ENCODE results near the gene DIAPH2.

DNA sequence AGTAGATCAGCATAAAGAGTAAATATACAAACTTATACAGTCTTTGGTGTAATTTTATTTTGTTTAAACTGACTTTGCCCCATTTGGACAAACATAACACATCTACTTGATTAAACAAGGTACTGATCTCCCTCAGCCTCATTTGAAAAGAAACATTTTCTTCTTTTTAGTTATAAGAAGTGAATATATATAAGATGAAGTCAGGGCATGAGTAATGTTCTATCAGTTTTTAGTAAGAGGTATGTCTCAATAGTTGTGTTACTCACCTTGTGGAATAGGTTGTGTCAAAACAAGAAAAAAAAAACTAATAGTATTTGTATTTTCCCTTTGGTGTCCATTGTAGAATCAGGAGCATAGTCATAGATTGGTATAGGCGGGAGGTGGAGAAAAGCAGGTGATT, 526.4 kb downstream of the DIAPH2 start:
- TF ChIP-seq, protein P1, sequence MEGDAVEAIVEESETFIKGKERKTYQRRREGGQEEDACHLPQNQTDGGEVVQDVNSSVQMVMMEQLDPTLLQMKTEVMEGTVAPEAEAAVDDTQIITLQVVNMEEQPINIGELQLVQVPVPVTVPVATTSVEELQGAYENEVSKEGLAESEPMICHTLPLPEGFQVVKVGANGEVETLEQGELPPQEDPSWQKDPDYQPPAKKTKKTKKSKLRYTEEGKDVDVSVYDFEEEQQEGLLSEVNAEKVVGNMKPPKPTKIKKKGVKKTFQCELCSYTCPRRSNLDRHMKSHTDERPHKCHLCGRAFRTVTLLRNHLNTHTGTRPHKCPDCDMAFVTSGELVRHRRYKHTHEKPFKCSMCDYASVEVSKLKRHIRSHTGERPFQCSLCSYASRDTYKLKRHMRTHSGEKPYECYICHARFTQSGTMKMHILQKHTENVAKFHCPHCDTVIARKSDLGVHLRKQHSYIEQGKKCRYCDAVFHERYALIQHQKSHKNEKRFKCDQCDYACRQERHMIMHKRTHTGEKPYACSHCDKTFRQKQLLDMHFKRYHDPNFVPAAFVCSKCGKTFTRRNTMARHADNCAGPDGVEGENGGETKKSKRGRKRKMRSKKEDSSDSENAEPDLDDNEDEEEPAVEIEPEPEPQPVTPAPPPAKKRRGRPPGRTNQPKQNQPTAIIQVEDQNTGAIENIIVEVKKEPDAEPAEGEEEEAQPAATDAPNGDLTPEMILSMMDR (IDR thresholded peaks at IDR 0.05): no peak
- TF ChIP-seq POLR2A (IDR thresholded peaks at IDR 0.05) (no peak), EP300 (IDR thresholded peaks at IDR 0.05) (no peak)
